HEK293 (cell line): ENCODE measurements around the gene TLK1.

Source experiments
- CTCF ChIA-PET: fragments of 350-600 bp; formaldehyde crosslinking; extraction: SDS; loops from one replicate; lab custom pipeline; 2021; ENCODE audit warnings: antibody characterized with exemption; lab: Yijun Ruan, JAX
- POLR2A ChIA-PET: fragments of 300-600 bp; formaldehyde crosslinking; extraction: SDS; loops from one replicate; lab custom pipeline; 2020; ENCODE audit warnings: antibody characterized with exemption, inconsistent platforms; lab: Yijun Ruan, JAX
- H3K27ac ChIP-seq: fragments of 200-500 bp; sonication (Bioruptor generic); 2 replicates; pipeline ENCODE4 v1.5.1; 2014; ENCODE audit warnings: low read depth, low read length, control low read depth, inconsistent platforms; ENCODE audit errors: extremely low read depth
- H3K36me3 ChIP-seq, 2 experiments: fragments of 200-500 bp in 1 of 2; sonication (Bioruptor generic) in 1 of 2; 1 replicate in 1 of 2; 2 replicates in 1 of 2; pipeline ENCODE4 v1.5.1; 2014 to 2017; ENCODE audit warnings: inconsistent platforms in 2 of 2, low read length in 2 of 2; ENCODE audit not compliant: control insufficient read depth in 2 of 2, insufficient read depth in 1 of 2
- H3K4me1 ChIP-seq: fragments of 200-500 bp; sonication (Bioruptor generic); 2 replicates; pipeline ENCODE4 v1.5.1; 2014; ENCODE audit warnings: mild to moderate bottlenecking, low read length, inconsistent platforms; ENCODE audit not compliant: control insufficient read depth, insufficient read depth
- H3K4me3 ChIP-seq: 2 replicates; pipeline ENCODE4 v1.5.1; 2011; ENCODE audit warnings: low read depth, mild to moderate bottlenecking, control low read depth, low read length, moderate library complexity
- H3K9me3 ChIP-seq: fragments of 200-500 bp; sonication (Bioruptor generic); 2 replicates; pipeline ENCODE4 v1.5.1; 2014; ENCODE audit warnings: low read depth, low read length, inconsistent platforms; ENCODE audit not compliant: control insufficient read depth, insufficient read depth
- FEZF1 ChIP-seq: fragments of 450-650 bp; formaldehyde crosslinking; IDR thresholded peaks from 2 replicates; pipeline ENCODE4 v1.5.1; 2016; ENCODE audit warnings: missing biosample characterization, missing genetic modification characterization
- HOXA7 ChIP-seq: sonication (generic); formaldehyde crosslinking; IDR thresholded peaks from 2 replicates; pipeline ENCODE4 v1.8.1; 2022; ENCODE audit warnings: missing genetic modification reagents, borderline replicate concordance
- OSR2 ChIP-seq: fragments of 450-650 bp; formaldehyde crosslinking; IDR thresholded peaks from 2 replicates; pipeline ENCODE4 v1.5.1; 2016; ENCODE audit warnings: missing biosample characterization, missing genetic modification characterization
- SP7 ChIP-seq: fragments of 450-650 bp; formaldehyde crosslinking; IDR thresholded peaks from 2 replicates; pipeline ENCODE4 v1.5.1; 2016; ENCODE audit warnings: missing biosample characterization, missing genetic modification characterization
- TCF7L2 ChIP-seq: IDR thresholded peaks from 2 replicates; pipeline ENCODE4 v1.6.1; 2011; ENCODE audit warnings: low read depth, mild to moderate bottlenecking, inconsistent platforms, low read length, moderate library complexity, borderline replicate concordance
- ZBTB17 ChIP-seq: fragments of 450-650 bp; formaldehyde crosslinking; IDR thresholded peaks from 2 replicates; pipeline ENCODE4 v1.5.1; 2016; ENCODE audit warnings: missing biosample characterization, missing genetic modification characterization
- ZFP69B ChIP-seq: fragments of 450-650 bp; formaldehyde crosslinking; IDR thresholded peaks from 2 replicates; pipeline ENCODE4 v1.5.1; 2016; ENCODE audit warnings: missing biosample characterization, missing genetic modification characterization
- ZNF16 ChIP-seq: fragments of 450-650 bp; formaldehyde crosslinking; IDR thresholded peaks from 2 replicates; pipeline ENCODE4 v1.5.1; 2016; ENCODE audit warnings: low read depth, missing biosample characterization, missing genetic modification characterization
- ZNF221 ChIP-seq: fragments of 450-650 bp; formaldehyde crosslinking; IDR thresholded peaks from 2 replicates; pipeline ENCODE4 v1.5.1; 2017; ENCODE audit warnings: missing biosample characterization, missing genetic modification characterization, borderline replicate concordance
- ZNF529 ChIP-seq: fragments of 450-650 bp; formaldehyde crosslinking; IDR thresholded peaks from 2 replicates; pipeline ENCODE4 v1.5.1; 2017; ENCODE audit warnings: missing genetic modification characterization, missing biosample characterization; ENCODE audit not compliant: insufficient replicate concordance
- ZNF660 ChIP-seq: fragments of 450-650 bp; IDR thresholded peaks from 2 replicates; pipeline ENCODE4 v1.5.1; 2018; ENCODE audit warnings: missing biosample characterization, mild to moderate bottlenecking, missing genetic modification characterization
- ZSCAN23 ChIP-seq: fragments of 450-650 bp; formaldehyde crosslinking; IDR thresholded peaks from 2 replicates; pipeline ENCODE4 v1.5.1; 2016; ENCODE audit warnings: missing biosample characterization, missing genetic modification characterization
- TF ChIP-seq, protein P1 (sequence below): fragments of 450-650 bp; formaldehyde crosslinking; IDR thresholded peaks from 2 replicates; pipeline ENCODE4 v1.5.1; 2017; ENCODE audit warnings: missing biosample characterization, mild to moderate bottlenecking, missing genetic modification characterization, moderate library complexity
- TF ChIP-seq, protein P2 (sequence below): fragments of 450-650 bp; formaldehyde crosslinking; IDR thresholded peaks from 2 replicates; pipeline ENCODE4 v1.5.1; 2017; ENCODE audit warnings: missing biosample characterization, missing genetic modification characterization

The TLK1 gene

DNA sequence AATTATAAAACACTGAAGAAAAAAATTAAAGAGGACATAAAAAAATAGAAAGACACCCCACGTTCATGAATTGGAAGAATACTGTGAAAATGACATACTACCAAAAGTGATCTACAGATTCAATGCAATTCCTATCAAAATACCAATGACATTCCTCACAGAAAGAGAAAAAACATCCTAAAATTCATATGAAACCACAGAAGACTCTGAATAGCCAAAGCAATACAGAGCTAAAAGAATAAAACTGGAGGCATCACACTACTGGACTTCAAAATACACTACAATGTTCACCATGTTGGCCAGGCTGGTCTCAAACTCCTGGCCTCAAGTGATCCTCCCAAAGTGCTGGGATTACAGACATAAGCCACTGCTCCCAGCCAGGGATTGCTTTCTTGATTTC, 56.3 kb downstream of the TLK1 start (continued):
- TF ChIP-seq, protein P1, sequence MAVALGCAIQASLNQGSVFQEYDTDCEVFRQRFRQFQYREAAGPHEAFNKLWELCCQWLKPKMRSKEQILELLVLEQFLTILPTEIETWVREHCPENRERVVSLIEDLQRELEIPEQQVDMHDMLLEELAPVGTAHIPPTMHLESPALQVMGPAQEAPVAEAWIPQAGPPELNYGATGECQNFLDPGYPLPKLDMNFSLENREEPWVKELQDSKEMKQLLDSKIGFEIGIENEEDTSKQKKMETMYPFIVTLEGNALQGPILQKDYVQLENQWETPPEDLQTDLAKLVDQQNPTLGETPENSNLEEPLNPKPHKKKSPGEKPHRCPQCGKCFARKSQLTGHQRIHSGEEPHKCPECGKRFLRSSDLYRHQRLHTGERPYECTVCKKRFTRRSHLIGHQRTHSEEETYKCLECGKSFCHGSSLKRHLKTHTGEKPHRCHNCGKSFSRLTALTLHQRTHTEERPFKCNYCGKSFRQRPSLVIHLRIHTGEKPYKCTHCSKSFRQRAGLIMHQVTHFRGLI: no peak
- TF ChIP-seq ZNF660 (tag by site-specific recombination) (no peak), ZBTB17 (tag by site-specific recombination) (no peak)

GRCh38 chr2:171102802-171103201, 57.9 kb downstream of the TLK1 start:
- Histone ChIP-seq H3K9me3 (no peaks in the 10 kb centered on the region), H3K4me3 (no peak overlapping the region), H3K4me1 (peaks cover 9% of the 10 kb centered on the region; the same call in 1 of the 2 replicates), H3K36me3 (peaks cover 0 to 6% of the 10 kb centered on the region in 2 experiments; a peak in 1 of 3 replicates), H3K27ac (no peak overlapping the region)
- POLR2A ChIA-PET: no interaction called here
- CTCF ChIA-PET: no interaction called here
- TF ChIP-seq SP7 (tag by site-specific recombination): 0 out of 2 replicates have a peak, but pooled peaks have one; percentile 18
- no peak for TF ChIP-seq ZFP69B (tag by site-specific recombination)
- no peak for TF ChIP-seq ZNF529 (tag by site-specific recombination)
- TF ChIP-seq, protein P2, sequence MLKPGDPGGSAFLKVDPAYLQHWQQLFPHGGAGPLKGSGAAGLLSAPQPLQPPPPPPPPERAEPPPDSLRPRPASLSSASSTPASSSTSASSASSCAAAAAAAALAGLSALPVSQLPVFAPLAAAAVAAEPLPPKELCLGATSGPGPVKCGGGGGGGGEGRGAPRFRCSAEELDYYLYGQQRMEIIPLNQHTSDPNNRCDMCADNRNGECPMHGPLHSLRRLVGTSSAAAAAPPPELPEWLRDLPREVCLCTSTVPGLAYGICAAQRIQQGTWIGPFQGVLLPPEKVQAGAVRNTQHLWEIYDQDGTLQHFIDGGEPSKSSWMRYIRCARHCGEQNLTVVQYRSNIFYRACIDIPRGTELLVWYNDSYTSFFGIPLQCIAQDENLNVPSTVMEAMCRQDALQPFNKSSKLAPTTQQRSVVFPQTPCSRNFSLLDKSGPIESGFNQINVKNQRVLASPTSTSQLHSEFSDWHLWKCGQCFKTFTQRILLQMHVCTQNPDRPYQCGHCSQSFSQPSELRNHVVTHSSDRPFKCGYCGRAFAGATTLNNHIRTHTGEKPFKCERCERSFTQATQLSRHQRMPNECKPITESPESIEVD (tag by site-specific recombination): peak; percentile 48; the same call in 1 of the 2 replicates
- peak; percentile 90 for TF ChIP-seq TCF7L2
- TF ChIP-seq OSR2 (tag by site-specific recombination): peak; percentile 11; the same call in 1 of the 2 replicates
- TF ChIP-seq FEZF1 (tag by site-specific recombination): peak; percentile 67

DNA sequence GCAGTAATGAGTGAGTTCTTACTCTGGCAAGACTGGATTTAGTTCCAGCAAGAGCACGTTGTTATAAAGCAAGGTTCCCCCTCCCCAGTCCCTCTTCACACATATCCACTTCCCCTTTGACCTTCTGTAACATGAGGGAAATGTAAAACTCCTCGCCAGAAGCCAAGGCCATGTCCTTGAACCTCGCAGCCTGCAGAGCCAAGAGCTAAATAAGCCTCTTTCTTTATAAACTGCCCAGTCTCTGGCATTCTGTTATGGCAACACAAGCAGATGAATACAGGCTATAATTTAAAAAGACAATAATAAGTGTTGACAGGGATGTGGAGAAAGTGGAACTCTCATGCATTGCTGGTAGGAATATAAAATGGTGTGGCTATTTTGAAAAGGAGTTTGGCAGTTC, 60.3 kb downstream of the TLK1 start:
- peaks cover 9% of the 10 kb centered on the region; the same call in 1 of the 2 replicates for H3K4me1 ChIP-seq
- H3K36me3 ChIP-seq: peaks cover 0 to 6% of the 10 kb centered on the region in 2 experiments; a peak in 1 of 3 replicates
- no peak overlapping the region for H3K4me3 ChIP-seq
- no peak overlapping the region for H3K27ac ChIP-seq
- H3K9me3 ChIP-seq: no peaks in the 10 kb centered on the region
- ChIA-PET POLR2A (no interaction called here), CTCF (no interaction called here)
- no peak for TF ChIP-seq ZNF529 (tag by site-specific recombination)
- no peak for TF ChIP-seq ZNF16 (tag by site-specific recombination)
- TF ChIP-seq ZNF660 (tag by site-specific recombination): no peak

DNA sequence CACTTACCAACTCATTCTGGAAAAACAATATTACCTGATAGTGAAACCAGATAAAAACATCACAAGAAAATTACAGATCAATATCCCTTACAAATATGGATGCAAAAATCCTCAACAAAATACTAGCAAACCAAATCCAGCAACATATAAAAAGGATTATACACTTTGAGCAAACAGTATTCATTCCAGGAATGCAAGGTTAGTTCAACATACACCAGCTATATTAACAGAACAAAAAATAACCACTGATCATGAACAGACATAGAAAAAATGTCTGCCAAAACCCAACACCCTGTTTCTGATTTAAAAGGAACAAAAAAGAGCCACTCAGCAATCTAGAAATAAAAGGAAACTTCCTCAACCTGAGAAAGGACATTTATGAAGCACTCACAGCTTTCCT, 62.1 kb downstream of the TLK1 start:
- Histone ChIP-seq H3K9me3 (no peaks in the 10 kb centered on the region), H3K4me3 (no peak overlapping the region), H3K36me3 (peaks cover 0 to 6% of the 10 kb centered on the region in 2 experiments; a peak in 1 of 3 replicates), H3K4me1 (peaks cover 9% of the 10 kb centered on the region; the same call in 1 of the 2 replicates), H3K27ac (no peak overlapping the region)
- POLR2A ChIA-PET: no interaction called here
- CTCF ChIA-PET: no interaction called here
- TF ChIP-seq ZSCAN23 (no peak), HOXA7 (no peak), ZNF221 (tag by site-specific recombination) (no peak)
